A549 (cell line): ENCODE results near the gene FHIT.

Source experiments
- CTCF ChIP-seq: fragments of >200 bp; sonication (Bioruptor Twin); formaldehyde crosslinking; IDR thresholded peaks from 3 replicates; pipeline ENCODE4 v1.5.1; 2016
- ELK1 ChIP-seq: fragments of 150-350 bp; IDR thresholded peaks from 2 replicates; pipeline ENCODE4 v1.6.1; 2014; ENCODE audit warnings: low read depth, mild to moderate bottlenecking, low read length
- KDM1A ChIP-seq: fragments of 200-600 bp; sonication (generic); IDR thresholded peaks from 2 replicates; pipeline ENCODE4 v1.6.1; 2016; ENCODE audit warnings: low read depth, mild to moderate bottlenecking
- KDM5A ChIP-seq: fragments of 200-600 bp; sonication (generic); IDR thresholded peaks from 2 replicates; pipeline ENCODE4 v1.6.1; 2016; ENCODE audit warnings: antibody characterized with exemption, mild to moderate bottlenecking
- PBX3 ChIP-seq: IDR thresholded peaks from 2 replicates; pipeline ENCODE4 v1.6.1; 2012
- REST ChIP-seq: fragments of 200-600 bp; sonication (generic); IDR thresholded peaks from 2 replicates; pipeline ENCODE4 v1.6.1; 2016; ENCODE audit warnings: antibody characterized with exemption, mild to moderate bottlenecking, moderate library complexity
- SMC3 ChIP-seq: fragments of >200 bp; sonication (Bioruptor Twin); formaldehyde crosslinking; IDR thresholded peaks from 3 replicates; pipeline ENCODE4 v1.6.1; 2018; ENCODE audit warnings: inconsistent platforms
- ZSCAN20 ChIP-seq: fragments of 250-450 bp; sonication (Bioruptor Pico); IDR thresholded peaks from 2 replicates; pipeline ENCODE4 v1.8.0; 2022; ENCODE audit warnings: mild to moderate bottlenecking, moderate library complexity

GRCh38 chr3:60528651-60529050, 722.6 kb downstream of the FHIT start:
- TF ChIP-seq REST (no peak), CTCF (no peak), ZSCAN20 (no peak), KDM5A (no peak), PBX3 (no peak), KDM1A (no peak), ELK1 (no peak), SMC3 (no peak)
